Gastroesophageal sphincter (tissue), 3 donors: ENCODE measurements around the gene VPS26B.

ENCODE experiments used
- CTCF ChIP-seq, 4 experiments: fragments of 200-600 bp in 2 of 4; fragments of 450-650 bp in 2 of 4; sonication (generic) in 1 of 4; IDR thresholded peaks; one replicate each; pipeline ENCODE4 v1.5.1; 2017 to 2019; ENCODE audit warnings: antibody characterized with exemption in 4 of 4, mild to moderate bottlenecking in 2 of 4, moderate library complexity in 2 of 4
- POLR2AphosphoS5 ChIP-seq: sonication (generic); formaldehyde crosslinking; IDR thresholded peaks from one replicate; pipeline ENCODE4 v1.6.1; 2017; ENCODE audit warnings: antibody characterized with exemption

GRCh38 chr11:134207538-134208239 is 16.8 kb upstream of the VPS26B start:
- TF ChIP-seq CTCF (IDR thresholded peaks at IDR 0.05) (peak; percentile 53 to 68 (median 61)), POLR2AphosphoS5 (no peak)
